ENCODE measurements around the gene GOLGB1.

Gene GOLGB1

GRCh38 chr3:121740896-121741295 is 8.6 kb downstream of the GOLGB1 start:
- DNase-seq (ENCODE audit: low read depth) = no peak
- H3K4me3 ChIP-seq (ENCODE audit: low read length) = no peak overlapping the region
- TF ChIP-seq CTCF (conservative IDR thresholded peaks at IDR 0.05; ENCODE audit: low read length) = no peak

DNA sequence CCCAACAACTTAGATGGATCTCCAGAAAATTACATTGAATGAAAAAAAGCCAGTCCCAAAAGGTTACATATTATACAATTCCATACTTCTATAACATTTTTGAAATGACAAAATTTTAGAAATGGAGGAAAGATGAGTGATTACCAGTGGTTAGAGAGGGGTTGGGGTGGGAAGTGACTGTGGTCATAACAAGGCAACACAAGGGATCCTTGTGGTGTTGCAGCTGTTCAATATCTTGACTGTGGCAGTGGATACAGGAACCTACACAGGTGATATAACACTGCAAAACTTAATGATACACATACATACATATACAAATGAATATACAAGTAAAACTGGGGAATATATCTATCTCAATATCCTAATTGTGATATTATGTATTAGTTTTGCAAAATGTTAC is 9.6 kb downstream of the GOLGB1 start:
- TF ChIP-seq CTCF (conservative IDR thresholded peaks at IDR 0.05; ENCODE audit: low read length) = no peak
- H3K4me3 ChIP-seq (ENCODE audit: low read length) = no peak overlapping the region
- no peak for DNase-seq (ENCODE audit: low read depth)

- DNase-seq (ENCODE audit: low read depth) = no peak
- H3K4me3 ChIP-seq (ENCODE audit: low read length) = no peak overlapping the region
- TF ChIP-seq CTCF (conservative IDR thresholded peaks at IDR 0.05; ENCODE audit: low read length) = no peak
Measured at GRCh38 chr3:121737644-121738043, 11.9 kb downstream of the GOLGB1 start.

DNA sequence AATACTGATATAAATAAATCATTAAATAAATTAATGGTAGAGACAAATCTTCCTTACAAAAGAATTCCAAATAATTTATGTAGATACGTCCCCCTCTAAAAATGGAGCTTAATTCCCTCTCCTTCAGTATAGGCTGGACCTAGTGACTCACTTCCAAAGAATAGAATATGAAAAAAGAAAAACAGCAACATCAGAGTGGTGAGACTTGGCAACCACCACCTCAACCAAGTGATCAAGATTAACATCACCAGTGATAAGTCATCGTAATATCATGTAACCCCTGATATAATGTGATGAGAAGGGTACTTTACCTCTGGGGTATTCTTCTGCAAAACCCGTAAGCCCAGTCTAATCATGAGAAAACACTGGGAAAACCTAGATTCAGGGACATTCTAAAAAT is 13.4 kb downstream of the GOLGB1 start:
- no peak for TF ChIP-seq CTCF (conservative IDR thresholded peaks at IDR 0.05; ENCODE audit: low read length)
- DNase-seq (ENCODE audit: low read depth) = no peak
- H3K4me3 ChIP-seq (ENCODE audit: low read length) = no peak overlapping the region

GRCh38 chr3:121735047-121735696 is 14.4 kb downstream of the GOLGB1 start:
- H3K4me3 ChIP-seq (ENCODE audit: low read length) = no peak overlapping the region
- DNase-seq (ENCODE audit: low read depth) = no peak
- TF ChIP-seq CTCF (conservative IDR thresholded peaks at IDR 0.05; ENCODE audit: low read length) = no peak

DNA sequence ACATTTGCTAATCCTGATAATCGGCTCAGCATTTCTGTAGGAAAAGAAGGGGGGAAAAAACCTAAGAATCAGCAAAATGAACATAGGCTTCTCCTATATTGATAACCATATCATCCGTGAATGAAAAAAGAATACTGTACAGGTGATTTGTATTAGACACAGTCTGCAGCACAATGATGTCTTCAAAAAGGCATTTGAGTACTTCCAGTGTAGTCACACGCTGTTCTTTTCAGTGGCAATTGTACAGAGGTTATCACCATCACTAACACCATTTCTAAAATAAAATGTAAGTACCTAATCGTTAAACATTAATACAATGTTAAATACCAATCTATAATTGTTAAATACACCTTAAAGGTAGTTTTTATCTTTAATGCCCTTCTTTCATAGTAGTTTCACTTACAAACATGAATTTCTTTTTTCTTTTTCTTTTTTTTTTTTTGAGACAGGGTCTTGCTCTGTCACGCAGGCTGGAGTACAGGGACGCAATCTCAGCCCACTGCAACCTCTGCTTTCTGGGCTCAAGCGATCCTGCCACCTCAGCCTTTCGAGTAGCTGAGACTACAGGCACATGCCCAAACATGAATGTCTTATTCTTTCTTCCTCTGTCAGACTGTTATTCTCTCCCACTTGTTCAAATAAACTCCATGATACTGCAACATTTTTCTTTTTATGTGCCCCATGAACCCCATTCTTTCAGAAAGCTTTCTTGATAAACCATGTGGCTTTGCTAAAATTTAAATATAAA is 18.4 kb downstream of the GOLGB1 start:
- no peak for DNase-seq (ENCODE audit: low read depth)
- TF ChIP-seq CTCF (conservative IDR thresholded peaks at IDR 0.05; ENCODE audit: low read length) = no peak
- no peak overlapping the region for H3K4me3 ChIP-seq (ENCODE audit: low read length)

DNA sequence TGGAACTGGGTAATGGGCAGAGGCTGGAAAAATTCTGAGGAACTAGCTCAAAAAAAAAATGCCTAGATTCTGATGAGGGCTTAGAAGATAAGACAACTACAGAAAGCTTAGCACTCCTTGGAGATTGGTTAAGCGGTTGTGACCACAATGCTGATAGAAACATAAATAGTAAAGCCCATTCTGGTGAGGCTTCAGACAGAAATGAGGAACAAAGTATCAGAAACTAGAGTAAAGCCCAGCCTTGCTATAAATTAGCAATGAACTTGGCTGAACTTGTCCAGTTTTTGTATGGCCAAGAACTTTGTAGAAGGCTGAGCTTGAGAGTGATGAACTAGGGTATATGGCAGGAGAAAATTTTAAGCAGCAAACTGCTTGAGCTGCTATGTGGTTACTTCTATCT is 25.4 kb downstream of the GOLGB1 start:
- no peak for DNase-seq (ENCODE audit: low read depth)
- no peak for TF ChIP-seq CTCF (conservative IDR thresholded peaks at IDR 0.05; ENCODE audit: low read length)

More for the DNA sequence above, 25.4 kb downstream of the GOLGB1 start:
- H3K4me3 ChIP-seq (ENCODE audit: low read length) = no peak overlapping the region

Measured in AG10803 (cell line).